IPS-20b (cell line): ENCODE measurements around the gene ZNF280C.

Source experiments
- H3K27ac ChIP-seq: one replicate; pipeline ENCODE4 v1.5.1; 2013; ENCODE audit warnings: low read length
- H3K27me3 ChIP-seq: 2 replicates; pipeline ENCODE4 v1.6.1; 2013; ENCODE audit warnings: mild to moderate bottlenecking, low read length, inconsistent platforms; ENCODE audit not compliant: insufficient read depth
- H3K36me3 ChIP-seq: 2 replicates; pipeline ENCODE4 v1.6.1; 2013; ENCODE audit warnings: low read depth, mild to moderate bottlenecking, inconsistent platforms, low read length, moderate library complexity; ENCODE audit not compliant: insufficient read depth
- H3K4me1 ChIP-seq: 2 replicates; pipeline ENCODE4 v1.6.1; 2013; ENCODE audit warnings: mild to moderate bottlenecking, control low read depth, inconsistent platforms, low read length, moderate library complexity; ENCODE audit not compliant: insufficient read depth
- H3K4me3 ChIP-seq: 2 replicates; pipeline ENCODE4 v1.5.1; 2013; ENCODE audit warnings: mild to moderate bottlenecking, low read length, inconsistent platforms
- H3K9ac ChIP-seq: 2 replicates; pipeline ENCODE4 v1.6.1; 2013; ENCODE audit warnings: low read depth, mild to moderate bottlenecking, inconsistent platforms, low read length, moderate library complexity
- H3K9me3 ChIP-seq: 2 replicates; pipeline ENCODE4 v1.6.1; 2013; ENCODE audit warnings: mild to moderate bottlenecking, low read depth, low read length, inconsistent platforms; ENCODE audit not compliant: insufficient read depth

Gene ZNF280C

DNA sequence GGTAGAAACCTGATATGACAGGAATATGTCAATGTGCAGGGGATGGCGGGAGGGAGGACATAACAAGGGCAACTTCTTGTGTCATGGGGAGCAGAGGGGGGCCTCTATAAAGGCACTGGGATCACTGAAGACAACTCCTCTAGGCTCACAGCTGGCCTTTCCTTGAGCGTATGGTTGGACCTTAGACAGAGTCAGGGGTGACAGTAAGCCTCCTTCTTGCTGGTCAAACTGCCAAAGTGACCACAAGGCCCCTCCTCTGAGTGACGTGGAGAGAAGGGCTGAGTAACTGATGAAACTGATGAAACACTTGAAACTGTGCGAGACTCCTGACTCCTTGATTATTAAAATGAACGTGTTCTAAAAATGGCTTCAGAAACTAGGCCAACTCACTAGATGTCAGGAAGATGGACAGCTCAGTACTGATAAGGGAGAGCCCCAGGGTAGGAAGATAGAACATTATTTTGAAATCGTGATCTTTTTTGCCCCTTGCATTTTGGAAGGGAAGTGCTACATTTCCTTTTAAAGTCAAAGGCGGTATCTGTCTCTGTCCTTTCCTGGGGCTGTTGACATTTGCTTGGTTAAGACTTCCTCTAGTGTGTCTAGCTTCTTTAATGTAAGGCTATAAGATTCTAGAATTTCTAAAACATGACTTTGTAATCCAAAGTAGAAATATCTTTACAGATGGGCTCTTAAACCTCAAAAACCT is 95.4 kb downstream of the ZNF280C start:
- Histone ChIP-seq H3K27me3 (peaks cover 28% of the 10 kb centered on the region), H3K4me3 (no peak overlapping the region; the same call in 1 of the 2 replicates), H3K27ac (no peak overlapping the region)

DNA sequence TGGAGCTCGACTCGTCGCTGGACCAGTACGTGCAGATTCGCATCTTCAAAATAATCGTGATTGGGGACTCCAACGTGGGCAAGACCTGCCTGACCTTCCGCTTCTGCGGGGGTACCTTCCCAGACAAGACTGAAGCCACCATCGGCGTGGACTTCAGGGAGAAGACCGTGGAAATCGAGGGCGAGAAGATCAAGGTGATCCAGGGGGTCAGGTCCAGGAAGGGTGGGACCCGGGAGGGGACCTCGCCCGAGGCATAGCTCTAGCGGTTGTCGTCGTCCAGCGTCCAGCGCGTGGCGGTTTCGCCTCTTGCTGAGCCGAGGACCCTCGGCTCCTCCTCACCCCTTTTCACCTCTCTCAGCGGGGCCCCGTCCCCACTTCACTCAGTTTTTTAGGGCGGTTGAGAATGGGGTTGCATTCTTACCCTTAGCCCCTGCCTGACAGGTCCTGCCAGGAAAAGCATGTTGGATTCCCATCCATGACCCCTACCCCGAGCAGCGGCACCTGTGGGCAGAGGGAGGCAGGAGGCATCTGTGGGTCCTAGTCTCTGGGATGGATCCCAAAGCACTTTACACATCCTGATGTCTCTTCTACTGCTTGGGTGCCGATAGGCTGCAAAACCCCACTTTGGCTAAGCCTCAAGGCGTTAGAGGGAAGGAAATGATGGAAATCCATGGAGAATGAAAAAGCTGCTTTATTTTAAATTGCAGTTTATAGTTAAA is 96.4 kb downstream of the ZNF280C start:
- H3K27me3 ChIP-seq, result peaks cover 28% of the 10 kb centered on the region
- no peaks in the 10 kb centered on the region for H3K9me3 ChIP-seq
- peak overlapping the region; percentile 66; the same call in 1 of the 2 replicates for H3K9ac ChIP-seq
- H3K36me3 ChIP-seq, result no peaks in the 10 kb centered on the region
- peaks cover 3% of the 10 kb centered on the region; the same call in 1 of the 2 replicates for H3K4me1 ChIP-seq
- H3K4me3 ChIP-seq, result peak overlapping the region; percentile 76
- H3K27ac ChIP-seq, result no peak overlapping the region

More for the DNA sequence above, 95.4 kb downstream of the ZNF280C start:
- no peaks in the 10 kb centered on the region for H3K36me3 ChIP-seq
- H3K4me1 ChIP-seq, result peaks cover 3% of the 10 kb centered on the region; the same call in 1 of the 2 replicates
- H3K9me3 ChIP-seq, result no peaks in the 10 kb centered on the region
- H3K9ac ChIP-seq, result no peak overlapping the region

GRCh38 chrX:130171446-130172126 is 97.1 kb downstream of the ZNF280C start, which contains the start of gene RAB33A:
RAB33A (plus strand) TSS chrX:130171962; CDS start chrX:130172063, 101 bp downstream.
- H3K4me3 ChIP-seq, result peak within 1 kb of the TSS; percentile 76
- peak within 1 kb of the TSS; percentile 66; the same call in 1 of the 2 replicates for H3K9ac ChIP-seq
- H3K9me3 ChIP-seq, result no peaks in the 10 kb centered on the region
- no peaks in the 10 kb centered on the region for H3K36me3 ChIP-seq
- peaks cover 28% of the 10 kb centered on the region for H3K27me3 ChIP-seq
- H3K27ac ChIP-seq, result no peak within 1 kb of the TSS
- peaks cover 3% of the 10 kb centered on the region; the same call in 1 of the 2 replicates for H3K4me1 ChIP-seq

GRCh38 chrX:130170752-130171445 is 97.8 kb downstream of the ZNF280C start:
- H3K27ac ChIP-seq, result no peak overlapping the region
- H3K9ac ChIP-seq, result peak overlapping the region; percentile 66; the same call in 1 of the 2 replicates
- no peaks in the 10 kb centered on the region for H3K36me3 ChIP-seq
- peaks cover 28% of the 10 kb centered on the region for H3K27me3 ChIP-seq
- H3K9me3 ChIP-seq, result no peaks in the 10 kb centered on the region
- peaks cover 3% of the 10 kb centered on the region; the same call in 1 of the 2 replicates for H3K4me1 ChIP-seq
- H3K4me3 ChIP-seq, result peak overlapping the region; percentile 76

DNA sequence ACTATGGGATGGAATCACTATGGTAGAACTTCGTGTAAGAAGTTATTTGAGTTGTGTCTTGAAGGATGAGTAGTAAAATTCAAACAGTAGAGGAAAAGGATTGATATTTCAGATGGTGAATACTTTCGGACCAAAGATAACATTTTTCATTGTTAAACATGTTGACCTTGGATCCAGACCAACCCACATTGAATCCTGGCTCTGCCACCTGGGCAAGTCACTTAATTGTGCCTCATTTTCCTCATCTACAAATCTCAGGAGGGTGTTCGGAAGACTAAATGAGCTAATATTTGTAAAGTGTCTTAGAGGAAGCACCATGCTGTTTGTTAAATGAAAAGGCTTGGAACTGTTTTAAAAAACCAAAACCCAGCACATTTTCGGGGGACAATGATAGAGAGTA is 101.7 kb downstream of the ZNF280C start:
- no peak overlapping the region for H3K27ac ChIP-seq

DNA sequence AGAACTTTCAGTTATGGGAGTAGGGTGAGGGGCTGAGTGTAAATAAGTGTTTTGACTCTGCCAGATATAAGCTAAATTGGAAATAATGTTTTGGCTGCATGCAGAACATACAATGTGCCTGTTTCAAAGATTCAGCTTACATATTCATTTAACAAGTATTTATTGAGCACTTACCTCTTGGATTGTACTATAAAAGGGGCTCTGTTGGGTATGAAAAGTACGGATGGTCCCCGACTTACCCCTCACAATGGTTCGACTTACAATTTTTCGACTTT is 102.3 kb downstream of the ZNF280C start:
- Histone ChIP-seq H3K36me3 (no peaks in the 10 kb centered on the region), H3K9ac (peak overlapping the region; percentile 77; the same call in 1 of the 2 replicates), H3K9me3 (no peaks in the 10 kb centered on the region), H3K4me1 (peaks cover 3% of the 10 kb centered on the region; the same call in 1 of the 2 replicates), H3K4me3 (peak overlapping the region; percentile 74), H3K27me3 (no peaks in the 10 kb centered on the region; the same call in 1 of the 2 replicates), H3K27ac (no peak overlapping the region)

More for the DNA sequence above, 101.7 kb downstream of the ZNF280C start:
- Histone ChIP-seq H3K4me3 (peak overlapping the region; percentile 74), H3K9me3 (no peaks in the 10 kb centered on the region), H3K27me3 (peaks cover 5% of the 10 kb centered on the region), H3K36me3 (no peaks in the 10 kb centered on the region), H3K4me1 (peaks cover 3% of the 10 kb centered on the region; the same call in 1 of the 2 replicates), H3K9ac (peak overlapping the region; percentile 77; the same call in 1 of the 2 replicates)

- peak within 1 kb of the TSS; percentile 77 for H3K9ac ChIP-seq
- no peaks in the 10 kb centered on the region for H3K36me3 ChIP-seq
- peaks cover 3% of the 10 kb centered on the region; the same call in 1 of the 2 replicates for H3K4me1 ChIP-seq
- no peak within 1 kb of the TSS for H3K27ac ChIP-seq
- no peaks in the 10 kb centered on the region for H3K9me3 ChIP-seq
- H3K27me3 ChIP-seq, result no peaks in the 10 kb centered on the region; the same call in 1 of the 2 replicates
- peak within 1 kb of the TSS; percentile 74 for H3K4me3 ChIP-seq
Measured at GRCh38 chrX:130165703-130166502, 102.8 kb downstream of the ZNF280C start, which contains the start of gene AIFM1. AIFM1 (minus strand) TSS chrX:130165841; CDS start chrX:130165656, 185 bp downstream.

DNA sequence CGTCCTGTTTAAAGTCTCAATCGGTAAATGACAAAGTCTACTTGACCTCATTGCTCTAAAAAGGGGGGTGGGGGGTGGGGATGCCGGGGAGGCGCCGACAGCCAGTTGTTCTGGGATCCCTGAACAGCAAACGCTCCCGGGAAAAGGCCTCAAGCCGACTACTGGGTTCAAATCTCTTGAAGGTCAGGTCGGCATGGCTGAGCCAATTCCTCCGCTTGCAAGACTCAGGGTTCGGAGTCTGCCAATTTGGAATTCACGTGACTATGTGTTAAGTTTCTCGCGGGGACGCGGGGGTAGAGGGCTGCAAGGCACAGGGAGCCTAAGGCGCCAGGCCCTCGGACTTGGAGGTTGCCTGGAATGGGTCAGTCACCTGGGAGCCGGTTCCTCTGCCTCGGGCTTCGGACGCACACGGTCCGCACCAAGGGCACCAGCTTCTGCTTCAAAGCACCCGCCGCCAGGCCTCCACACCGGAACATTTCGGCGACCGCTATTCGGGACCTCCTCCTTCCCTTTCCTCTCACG is 103.5 kb downstream of the ZNF280C start:
- peak overlapping the region; percentile 74 for H3K4me3 ChIP-seq
- no peaks in the 10 kb centered on the region for H3K9me3 ChIP-seq
- H3K4me1 ChIP-seq, result no peaks in the 10 kb centered on the region; the same call in 1 of the 2 replicates
- H3K9ac ChIP-seq, result peak overlapping the region; percentile 77; the same call in 1 of the 2 replicates
- H3K36me3 ChIP-seq, result no peaks in the 10 kb centered on the region
- no peak overlapping the region for H3K27ac ChIP-seq
- H3K27me3 ChIP-seq, result no peaks in the 10 kb centered on the region; the same call in 1 of the 2 replicates

GRCh38 chrX:130163398-130163797 is 105.3 kb downstream of the ZNF280C start:
- Histone ChIP-seq H3K9me3 (no peaks in the 10 kb centered on the region), H3K27ac (no peak overlapping the region), H3K9ac (no peak overlapping the region), H3K36me3 (no peaks in the 10 kb centered on the region), H3K4me1 (no peaks in the 10 kb centered on the region), H3K4me3 (no peak overlapping the region), H3K27me3 (no peaks in the 10 kb centered on the region)

DNA sequence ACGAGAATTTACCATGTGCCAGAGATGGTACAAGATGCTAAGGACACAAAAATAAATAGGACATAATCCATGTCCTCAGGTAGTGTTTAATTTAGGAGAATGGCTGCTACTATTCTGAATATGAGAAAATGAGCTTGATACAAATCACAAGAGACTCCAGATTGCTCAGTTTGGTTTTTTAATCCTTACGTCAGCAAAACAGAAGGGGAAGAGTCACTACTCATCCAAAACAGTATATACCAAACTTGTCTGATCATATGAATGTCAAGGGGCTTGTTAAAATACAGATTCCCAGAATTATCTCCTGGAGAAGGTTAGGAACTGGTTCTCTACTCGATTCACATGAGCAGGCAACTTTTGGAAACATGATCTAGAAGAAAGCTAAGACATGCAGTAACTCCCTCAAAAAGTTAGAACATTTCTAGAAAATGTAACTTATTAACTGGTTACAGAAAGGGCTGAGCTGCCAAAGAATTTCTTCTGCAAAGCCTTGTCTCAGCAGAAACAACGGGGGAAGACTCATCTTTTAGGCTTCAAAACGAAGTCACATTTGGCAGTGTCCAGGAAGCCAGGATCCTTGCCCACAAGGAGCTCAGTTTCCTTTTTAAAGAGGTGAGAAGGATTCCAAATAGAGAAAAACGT is 106.5 kb downstream of the ZNF280C start:
- Histone ChIP-seq H3K27me3 (no peaks in the 10 kb centered on the region), H3K4me3 (no peak overlapping the region), H3K4me1 (no peaks in the 10 kb centered on the region), H3K27ac (no peak overlapping the region), H3K9ac (no peak overlapping the region), H3K9me3 (no peaks in the 10 kb centered on the region), H3K36me3 (no peaks in the 10 kb centered on the region)
